Body of pancreas (tissue), 4 donors: ENCODE results near the gene MED10.

ENCODE experiments used
- POLR2A ChIP-seq, 3 donors: fragments of 450-650 bp; IDR thresholded peaks; one replicate each; pipeline ENCODE4 v1.6.1; 2016; ENCODE audit warnings: antibody characterized with exemption in 3 of 3, mild to moderate bottlenecking in 2 of 3
- TF ChIP-seq, protein P1 (sequence below), 7 experiments: fragments of 450-650 bp in 4 of 7; fragments of 200-600 bp in 3 of 7; sonication (generic) in 3 of 7; IDR thresholded peaks; one replicate each; pipeline ENCODE4 v1.5.1; 2016 to 2019; ENCODE audit warnings: antibody characterized with exemption in 7 of 7

DNA sequence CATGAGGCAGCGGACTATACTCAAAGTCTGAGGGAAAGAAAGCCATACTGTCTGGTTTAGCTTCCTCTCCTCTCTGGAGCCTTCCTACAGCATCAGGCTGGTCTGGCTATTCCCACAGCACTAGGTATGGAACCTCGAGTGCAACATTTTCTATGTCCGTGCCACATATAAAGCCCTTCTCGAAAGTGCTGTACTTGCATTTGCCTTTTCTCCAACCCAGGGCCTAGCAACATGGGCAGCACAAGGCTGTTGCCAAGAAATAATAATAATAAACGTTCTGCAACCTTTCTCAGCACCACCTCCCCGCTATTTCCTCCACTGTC is 804 bp downstream of the MED10 start:
- TF ChIP-seq, protein P1, sequence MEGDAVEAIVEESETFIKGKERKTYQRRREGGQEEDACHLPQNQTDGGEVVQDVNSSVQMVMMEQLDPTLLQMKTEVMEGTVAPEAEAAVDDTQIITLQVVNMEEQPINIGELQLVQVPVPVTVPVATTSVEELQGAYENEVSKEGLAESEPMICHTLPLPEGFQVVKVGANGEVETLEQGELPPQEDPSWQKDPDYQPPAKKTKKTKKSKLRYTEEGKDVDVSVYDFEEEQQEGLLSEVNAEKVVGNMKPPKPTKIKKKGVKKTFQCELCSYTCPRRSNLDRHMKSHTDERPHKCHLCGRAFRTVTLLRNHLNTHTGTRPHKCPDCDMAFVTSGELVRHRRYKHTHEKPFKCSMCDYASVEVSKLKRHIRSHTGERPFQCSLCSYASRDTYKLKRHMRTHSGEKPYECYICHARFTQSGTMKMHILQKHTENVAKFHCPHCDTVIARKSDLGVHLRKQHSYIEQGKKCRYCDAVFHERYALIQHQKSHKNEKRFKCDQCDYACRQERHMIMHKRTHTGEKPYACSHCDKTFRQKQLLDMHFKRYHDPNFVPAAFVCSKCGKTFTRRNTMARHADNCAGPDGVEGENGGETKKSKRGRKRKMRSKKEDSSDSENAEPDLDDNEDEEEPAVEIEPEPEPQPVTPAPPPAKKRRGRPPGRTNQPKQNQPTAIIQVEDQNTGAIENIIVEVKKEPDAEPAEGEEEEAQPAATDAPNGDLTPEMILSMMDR (IDR thresholded peaks at IDR 0.05) = no peak
- no peak for TF ChIP-seq POLR2A (IDR thresholded peaks at IDR 0.05)
